B cell (primary cell): ENCODE measurements around the gene OR2J3. TPM values are rescaled to one million over a fixed set of nuclear protein-coding genes. Genes with fewer than 3 reads are reported as not detected.
"Not testable (repeated sequence)": the region's sequence is repeated elsewhere in the genome, so short reads cannot be mapped to it uniquely, and the experiment has no call there.

Experiments used
- ATAC-seq: fragments of 200-7000 bp; cut with Tn5 transposase; one replicate; pipeline ENCODE4 v1.10.0; 2021; ENCODE audit warnings: low read depth, mild to moderate bottlenecking, moderate number of reproducible peaks, moderate library complexity
- CTCF ChIA-PET: fragments of 350-600 bp; sonication (Branson Sonifier 250); formaldehyde crosslinking; loops from one replicate; lab custom pipeline; 2021; ENCODE audit warnings: antibody characterized with exemption, inconsistent platforms; lab: Charles Lee
- POLR2A ChIA-PET: fragments of 350-600 bp; sonication (Branson Sonifier 250); formaldehyde crosslinking; loops from one replicate; lab custom pipeline; 2021; ENCODE audit warnings: antibody characterized with exemption; lab: Charles Lee
- DNase-seq: peaks from one replicate; pipeline ENCODE4 v3.0.0; 2013
- H2AFZ ChIP-seq: 2 replicates; pipeline ENCODE4 v1.6.1; 2012; ENCODE audit warnings: mild to moderate bottlenecking, low read depth, low read length; ENCODE audit not compliant: insufficient read depth, poor library complexity, severe bottlenecking
- H3K27ac ChIP-seq, 2 donors: 1 replicate in 1 of 2; 2 replicates in 1 of 2; pipeline ENCODE4 v1.5.1; 2012 to 2013; ENCODE audit warnings: low read length in 2 of 2, mild to moderate bottlenecking in 2 of 2, moderate library complexity in 1 of 2
- H3K27me3 ChIP-seq, 4 experiments: fragments of 200-600 bp in 1 of 4; sonication (generic) in 1 of 4; replicated peaks in 1 of 4; 1 replicate in 2 of 4; 2 replicates in 2 of 4; pipeline versions ENCODE4 v1.6.1 to v1.7.0; 2013 to 2016; ENCODE audit warnings: low read length in 3 of 4, mild to moderate bottlenecking in 2 of 4, mixed read lengths in 1 of 4, moderate library complexity in 1 of 4; ENCODE audit not compliant: insufficient read depth in 4 of 4, control insufficient read depth in 3 of 4; ENCODE audit errors: control extremely low read depth in 1 of 4
- H3K36me3 ChIP-seq, 2 experiments: replicated peaks in 1 of 2; 1 replicate in 1 of 2; 2 replicates in 1 of 2; pipeline versions ENCODE4 v1.6.1 to v1.7.1; 2013; ENCODE audit warnings: low read length in 1 of 2; ENCODE audit not compliant: insufficient read depth in 2 of 2, control insufficient read depth in 1 of 2; ENCODE audit errors: control extremely low read depth in 1 of 2, extremely low read depth in 1 of 2
- H3K4me1 ChIP-seq, 2 donors: fragments of 200-600 bp in 1 of 2; sonication (generic) in 1 of 2; 1 replicate in 1 of 2; 2 replicates in 1 of 2; pipeline versions ENCODE4 v1.5.1 to v1.6.1; 2013 to 2017; ENCODE audit warnings: low read length in 2 of 2; ENCODE audit not compliant: control insufficient read depth in 2 of 2, insufficient read depth in 2 of 2
- H3K4me2 ChIP-seq: replicated peaks from 2 replicates; pipeline ENCODE3; 2012; ENCODE audit warnings: mild to moderate bottlenecking, low read depth, low read length; ENCODE audit not compliant: poor library complexity, severe bottlenecking
- H3K4me3 ChIP-seq, 5 experiments: fragments of 200-600 bp in 1 of 5; sonication (generic) in 1 of 5; 1 replicate in 3 of 5; 2 replicates in 2 of 5; pipeline versions ENCODE4 v1.5.1 to v1.7.0; 2011 to 2016; ENCODE audit warnings: low read length in 4 of 5, mild to moderate bottlenecking in 4 of 5, low read depth in 2 of 5, control low read depth in 1 of 5, moderate library complexity in 1 of 5; ENCODE audit not compliant: insufficient read depth in 1 of 5; ENCODE audit errors: control extremely low read depth in 1 of 5, extremely low read depth in 1 of 5
- H3K79me2 ChIP-seq: fragments of 200-600 bp; sonication (generic); one replicate; pipeline ENCODE4 v1.6.0; 2016; ENCODE audit warnings: low read length; ENCODE audit not compliant: control insufficient read depth, insufficient read depth
- H3K9ac ChIP-seq: fragments of 200-600 bp; sonication (generic); 2 replicates; pipeline ENCODE4 v1.6.1; 2017; ENCODE audit warnings: mild to moderate bottlenecking, low read length, moderate library complexity
- H3K9me3 ChIP-seq, 3 donors: one replicate each; pipeline versions ENCODE4 v1.6.1 to v1.7.1; 2013; ENCODE audit warnings: low read length in 2 of 3; ENCODE audit not compliant: control insufficient read depth in 2 of 3, insufficient read depth in 1 of 3; ENCODE audit errors: control extremely low read depth in 1 of 3
- H4K20me1 ChIP-seq: 2 replicates; pipeline ENCODE4 v1.6.0; 2012; ENCODE audit warnings: mild to moderate bottlenecking, low read length; ENCODE audit not compliant: insufficient read depth, control insufficient read depth, poor library complexity, severe bottlenecking
- H3K27ac Mint-ChIP-seq: one replicate; pipeline ENCODE4 v1.8.0; 2021; ENCODE audit warnings: mixed read lengths
- H3K27me3 Mint-ChIP-seq: one replicate; pipeline ENCODE4 v1.8.0; 2021; ENCODE audit warnings: mixed read lengths
- H3K4me1 Mint-ChIP-seq: one replicate; pipeline ENCODE4 v1.8.0; 2021; ENCODE audit warnings: mixed read lengths
- H3K4me3 Mint-ChIP-seq: one replicate; pipeline ENCODE4 v1.8.0; 2021; ENCODE audit warnings: mixed read lengths
- H3K9me3 Mint-ChIP-seq: one replicate; pipeline ENCODE4 v1.8.0; 2022; ENCODE audit warnings: mixed read lengths; ENCODE audit not compliant: insufficient read depth
- EZH2 ChIP-seq: IDR thresholded peaks from 2 replicates; pipeline ENCODE4 v1.6.1; 2012; ENCODE audit warnings: borderline replicate concordance, low read depth, mild to moderate bottlenecking, moderate library complexity, low read length; ENCODE audit not compliant: insufficient read depth, poor library complexity, severe bottlenecking
- WGBS: methylation state at CpG from one replicate; pipeline ENCODE4 v1.1.5; 2013; ENCODE audit warnings: missing lambda C conversion rate; ENCODE audit not compliant: insufficient coverage; 5-methylcytosine and 5-hydroxymethylcytosine counted together
- intact Hi-C: fragments of 100-400 bp; cut with micrococcal nuclease; formaldehyde crosslinking; loops from one replicate; pipeline ENCODE4 v1.10.0; 2022
- polyA plus RNA-seq: library from polyadenylated mRNA; depleted of rRNA; stranded (reverse); fragments of >200 nt; gene quantifications from 2 replicates; pipeline ENCODE4 v1.2.3, GENCODE V29; 2012
- total RNA-seq, 2 donors: library from RNA; stranded (reverse); fragments of 120-200 nt in 1 of 2; gene quantifications; 1 replicate in 1 of 2; 2 replicates in 1 of 2; pipeline versions ENCODE4 v1.2.3 to v1.2.4, GENCODE V29; 2013 to 2022
- TF ChIP-seq, protein P1 (sequence below): fragments of 200-600 bp; IDR thresholded peaks from one replicate; pipeline ENCODE4 v1.8.0; 2022; ENCODE audit warnings: antibody characterized with exemption, mild to moderate bottlenecking

OR2J3 gene
- total and polyA plus RNA-seq, 2 donors (not counting 1 experiment from before 2014, with no cell fraction given) = not detected

DNA sequence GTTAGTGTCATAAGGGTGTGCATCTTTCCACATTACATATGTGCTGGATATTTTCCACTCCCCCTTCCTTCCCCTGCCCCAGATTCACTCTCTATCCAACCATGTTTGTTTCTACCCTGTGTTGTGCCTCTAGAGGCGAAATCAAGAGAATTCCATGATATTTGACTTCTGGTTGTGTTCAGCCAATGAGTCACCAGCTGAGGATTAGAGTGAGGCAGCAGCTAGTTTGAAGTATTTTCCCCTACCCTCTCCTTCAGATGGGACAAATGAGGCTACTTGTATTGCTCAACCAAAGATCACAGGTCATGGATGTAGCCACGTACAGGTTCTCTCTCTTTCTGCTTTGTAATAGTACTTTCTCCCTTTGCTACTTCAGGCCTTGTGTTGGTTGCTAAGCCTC, 38.3 kb downstream of the OR2J3 start:
- no peaks in the 10 kb centered on the region for H3K4me1 Mint-ChIP-seq
- CTCF ChIA-PET = no interaction called here
- no peak overlapping the region for H3K27ac ChIP-seq

DNA sequence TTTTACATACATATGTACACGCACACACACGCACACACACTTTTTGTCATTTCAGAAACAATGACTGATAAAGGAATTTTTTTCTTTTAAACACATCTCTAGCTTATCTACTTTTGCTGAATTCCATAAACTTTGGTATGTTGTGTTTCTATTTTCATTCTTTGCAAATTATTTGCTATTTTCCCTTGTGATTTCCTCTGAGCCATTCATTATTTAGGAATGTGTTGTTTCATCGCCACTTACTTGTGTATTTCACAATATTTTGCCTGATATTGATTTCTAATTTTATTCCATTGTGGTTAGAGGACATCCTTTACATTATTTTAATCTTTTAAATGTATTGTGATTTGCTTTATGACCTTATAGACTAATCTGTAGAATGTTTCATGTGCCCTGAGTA, 39.2 kb downstream of the OR2J3 start:
- intact Hi-C loops = no loop called here
- H3K9me3 Mint-ChIP-seq = peaks cover 9% of the 10 kb centered on the region

More for the DNA sequence above, 38.3 kb downstream of the OR2J3 start:
- Mint-ChIP-seq H3K9me3 (peaks cover 9% of the 10 kb centered on the region), H3K4me3 (no peak overlapping the region), H3K27me3 (peaks cover 13% of the 10 kb centered on the region), H3K27ac (no peak overlapping the region)
- Histone ChIP-seq H4K20me1 (no peaks in the 10 kb centered on the region), H3K4me2 (no peak overlapping the region), H2AFZ (no peak overlapping the region), H3K79me2 (no peaks in the 10 kb centered on the region), H3K36me3 (no peaks in the 10 kb centered on the region), H3K4me3 (no peak overlapping the region), H3K9ac (no peak overlapping the region), H3K4me1 (no peaks in the 10 kb centered on the region), H3K9me3 (peaks cover 0 to 6% (median 1%) of the 10 kb centered on the region in 3 donors), H3K27me3 (no peaks in the 10 kb centered on the region)
- intact Hi-C loops = no loop called here
- DNase-seq = no peak
- no peak for ATAC-seq
- no CpG with 5 or more reads among the region's 2 CpGs for WGBS
- TF ChIP-seq, protein P1, sequence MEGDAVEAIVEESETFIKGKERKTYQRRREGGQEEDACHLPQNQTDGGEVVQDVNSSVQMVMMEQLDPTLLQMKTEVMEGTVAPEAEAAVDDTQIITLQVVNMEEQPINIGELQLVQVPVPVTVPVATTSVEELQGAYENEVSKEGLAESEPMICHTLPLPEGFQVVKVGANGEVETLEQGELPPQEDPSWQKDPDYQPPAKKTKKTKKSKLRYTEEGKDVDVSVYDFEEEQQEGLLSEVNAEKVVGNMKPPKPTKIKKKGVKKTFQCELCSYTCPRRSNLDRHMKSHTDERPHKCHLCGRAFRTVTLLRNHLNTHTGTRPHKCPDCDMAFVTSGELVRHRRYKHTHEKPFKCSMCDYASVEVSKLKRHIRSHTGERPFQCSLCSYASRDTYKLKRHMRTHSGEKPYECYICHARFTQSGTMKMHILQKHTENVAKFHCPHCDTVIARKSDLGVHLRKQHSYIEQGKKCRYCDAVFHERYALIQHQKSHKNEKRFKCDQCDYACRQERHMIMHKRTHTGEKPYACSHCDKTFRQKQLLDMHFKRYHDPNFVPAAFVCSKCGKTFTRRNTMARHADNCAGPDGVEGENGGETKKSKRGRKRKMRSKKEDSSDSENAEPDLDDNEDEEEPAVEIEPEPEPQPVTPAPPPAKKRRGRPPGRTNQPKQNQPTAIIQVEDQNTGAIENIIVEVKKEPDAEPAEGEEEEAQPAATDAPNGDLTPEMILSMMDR = no peak
- no peak for TF ChIP-seq EZH2
- POLR2A ChIA-PET = no interaction called here

DNA sequence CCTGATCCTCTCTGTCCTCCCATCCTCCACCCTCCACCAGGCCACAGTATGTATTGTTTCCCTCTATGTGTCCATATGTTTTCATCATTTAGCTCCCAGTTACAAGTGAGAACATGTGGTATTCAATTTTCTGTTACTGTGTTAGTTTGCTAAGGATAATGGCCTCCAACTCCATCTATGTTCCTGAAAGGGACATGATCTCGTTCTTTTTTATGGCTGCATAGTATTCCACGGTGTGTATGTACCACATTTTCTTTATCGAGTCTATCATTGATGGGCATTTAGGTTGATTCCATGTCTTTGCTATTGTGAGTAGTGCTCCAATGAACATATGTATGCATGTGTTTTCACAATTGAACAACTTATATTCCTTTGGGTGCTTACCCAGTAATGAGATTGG, 41.6 kb downstream of the OR2J3 start:
- H2AFZ ChIP-seq, CTCF ChIA-PET, H3K4me2 ChIP-seq, H3K9me3 Mint-ChIP-seq, H3K4me3 Mint-ChIP-seq, intact Hi-C loops, DNase-seq, H3K9me3 ChIP-seq, H4K20me1 ChIP-seq, H3K4me3 ChIP-seq, H3K27me3 ChIP-seq, H3K79me2 ChIP-seq, H3K4me1 ChIP-seq, POLR2A ChIA-PET, H3K9ac ChIP-seq, H3K4me1 Mint-ChIP-seq, H3K36me3 ChIP-seq, ATAC-seq, H3K27ac Mint-ChIP-seq, H3K27ac ChIP-seq: not testable (repeated sequence)
- WGBS = no CpG with 5 or more reads among the region's 3 CpGs
- H3K27me3 Mint-ChIP-seq = peaks cover 31% of the 10 kb centered on the region

More for the DNA sequence above, 39.2 kb downstream of the OR2J3 start:
- TF ChIP-seq, protein P1 = no peak
- no peak for TF ChIP-seq EZH2
- Histone ChIP-seq H3K4me2 (no peak overlapping the region), H3K27ac (no peak overlapping the region), H3K4me1 (no peaks in the 10 kb centered on the region), H3K36me3 (no peaks in the 10 kb centered on the region), H3K9me3 (peaks cover 0 to 6% (median 1%) of the 10 kb centered on the region in 3 donors), H3K27me3 (no peaks in the 10 kb centered on the region), H3K79me2 (no peaks in the 10 kb centered on the region), H3K9ac (no peak overlapping the region), H4K20me1 (no peaks in the 10 kb centered on the region), H2AFZ (no peak overlapping the region), H3K4me3 (no peak overlapping the region)
- Mint-ChIP-seq H3K27ac (no peak overlapping the region), H3K27me3 (peaks cover 15% of the 10 kb centered on the region), H3K4me1 (no peaks in the 10 kb centered on the region), H3K4me3 (no peak overlapping the region)
- ChIA-PET CTCF (no interaction called here), POLR2A (no interaction called here)
- DNase-seq = no peak
- ATAC-seq = no peak
- WGBS = no CpG with 5 or more reads among the region's 3 CpGs
